HG03064 (cell line): ENCODE data around the gene MTR.
A peak's percentile ranks its signal among the peaks of the same experiment; 100 is the strongest.

Experiments used
- ATAC-seq: cut with Tn5 transposase; IDR thresholded peaks from one replicate; pipeline ENCODE4 v1.9.1; 2021; ENCODE audit warnings: low read depth; ENCODE audit not compliant: unreplicated experiment

MTR gene

DNA sequence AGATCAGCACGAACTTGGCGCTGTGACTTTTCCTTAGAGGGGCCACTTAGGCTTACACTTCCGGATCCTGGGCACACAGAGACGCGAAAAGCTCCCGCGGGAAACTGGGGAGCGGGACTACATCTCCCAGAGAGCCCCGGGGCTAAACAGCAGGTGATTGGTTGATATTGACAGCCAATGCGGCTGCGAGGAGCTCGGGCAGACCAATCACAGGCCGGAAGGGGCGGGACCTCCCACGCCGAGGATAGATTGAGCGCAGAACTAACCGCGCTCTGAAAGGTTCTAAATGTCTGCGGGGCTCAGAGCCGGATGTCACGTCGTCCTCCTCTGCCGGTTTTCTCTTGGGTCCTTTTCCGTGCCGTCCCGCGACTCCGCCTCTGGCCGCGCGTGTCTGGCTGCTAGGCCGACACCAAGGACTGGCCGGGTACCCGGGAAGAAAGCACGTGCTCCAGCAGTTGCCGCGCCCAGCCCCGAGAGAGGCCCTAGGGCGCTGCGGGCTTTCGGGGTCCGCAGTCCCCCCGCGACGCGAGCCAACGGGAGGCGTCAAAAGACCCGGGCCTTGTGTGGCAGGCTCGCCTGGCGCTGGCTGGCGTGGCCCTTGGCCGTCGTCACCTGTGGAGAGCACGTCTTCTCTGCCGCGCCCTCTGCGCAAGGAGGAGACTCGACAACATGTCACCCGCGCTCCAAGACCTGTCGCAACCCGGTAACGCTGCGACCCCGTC is at the start of gene MTR:
TSS of gene MTR (plus strand) at position 258 of the 722 bp plus-strand sequence. CDS start at position 670, 412 bp downstream.
- ATAC-seq, result peak; percentile 98

DNA sequence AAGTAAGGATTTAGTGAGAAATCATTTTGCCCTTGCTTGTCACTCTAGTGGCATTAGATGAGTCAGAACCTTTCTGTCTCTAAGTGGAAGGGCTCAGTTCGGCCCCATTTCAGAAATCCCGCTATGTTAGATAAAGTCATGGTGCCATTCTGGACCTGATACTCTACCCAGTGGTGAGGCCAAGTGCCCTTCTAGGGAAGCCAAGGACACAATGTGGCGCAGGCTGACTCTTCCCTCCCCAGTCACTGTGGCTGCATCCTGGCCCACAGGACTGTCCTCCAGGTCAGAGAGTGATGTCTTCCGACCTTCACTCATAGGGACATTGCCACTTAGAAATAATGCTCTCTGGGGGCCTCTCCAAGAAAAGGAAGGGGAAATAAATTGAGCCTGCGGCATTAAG is 48.3 kb upstream of the MTR start:
- no peak for ATAC-seq

DNA sequence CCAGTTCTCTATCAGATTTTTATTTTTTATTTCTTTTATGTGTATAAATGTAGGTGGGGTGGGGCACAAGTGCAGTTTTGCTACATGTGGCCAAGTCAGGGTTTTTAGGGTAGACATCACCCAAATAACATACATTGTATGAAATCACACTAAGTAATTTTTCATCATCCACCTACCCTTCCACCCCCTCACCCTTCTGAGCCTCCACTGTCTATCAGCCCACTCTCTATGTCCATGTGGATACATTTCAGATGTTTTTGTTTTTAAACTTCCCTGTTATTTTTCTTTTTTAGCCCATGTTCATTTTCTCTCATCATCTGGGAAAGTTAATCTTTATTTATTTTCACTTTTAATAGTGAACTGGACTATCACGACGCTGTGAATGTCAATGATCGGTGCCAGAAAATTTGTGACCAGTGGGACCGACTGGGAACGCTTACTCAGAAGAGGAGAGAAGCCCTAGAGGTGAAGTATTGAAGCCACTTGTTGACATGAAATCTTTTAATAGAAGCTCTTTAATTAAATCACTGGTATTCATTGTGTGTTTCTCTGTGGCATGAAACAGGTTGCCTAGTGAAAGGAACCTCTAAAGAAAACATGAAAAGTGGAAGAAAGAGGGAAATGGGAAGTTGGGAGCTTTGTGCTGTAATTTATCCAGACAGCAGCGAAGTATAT is 47.6 kb upstream of the MTR start:
- no peak for ATAC-seq

DNA sequence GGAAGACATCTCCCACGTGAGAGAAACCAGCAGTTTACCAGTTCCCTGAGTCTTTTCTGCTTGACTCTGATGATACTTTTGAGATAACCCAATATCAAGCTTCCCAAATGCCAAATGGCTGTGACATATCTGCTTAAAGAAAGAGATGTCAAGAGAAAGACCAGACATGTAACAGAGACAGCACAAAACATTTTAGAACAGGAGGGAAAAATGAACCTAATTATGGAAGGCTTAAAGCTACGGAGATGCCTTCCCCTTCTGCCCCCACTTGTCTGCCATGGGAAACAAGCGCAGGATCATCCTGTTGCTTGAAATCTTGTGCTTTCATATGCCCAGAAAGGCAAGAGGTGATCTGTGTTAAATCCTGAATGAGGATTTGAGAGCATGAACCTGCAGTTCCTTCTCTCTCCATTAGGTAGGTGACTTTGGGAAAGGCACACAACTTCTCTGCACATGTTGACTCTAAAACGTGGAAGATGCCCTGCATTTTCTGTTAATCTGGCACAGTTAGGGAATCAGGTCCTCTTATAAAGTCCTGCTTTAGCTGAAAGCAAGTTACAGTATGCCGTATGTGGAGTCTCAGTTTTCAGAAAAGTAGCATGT is 46.7 kb upstream of the MTR start:
- ATAC-seq, result no peak

DNA sequence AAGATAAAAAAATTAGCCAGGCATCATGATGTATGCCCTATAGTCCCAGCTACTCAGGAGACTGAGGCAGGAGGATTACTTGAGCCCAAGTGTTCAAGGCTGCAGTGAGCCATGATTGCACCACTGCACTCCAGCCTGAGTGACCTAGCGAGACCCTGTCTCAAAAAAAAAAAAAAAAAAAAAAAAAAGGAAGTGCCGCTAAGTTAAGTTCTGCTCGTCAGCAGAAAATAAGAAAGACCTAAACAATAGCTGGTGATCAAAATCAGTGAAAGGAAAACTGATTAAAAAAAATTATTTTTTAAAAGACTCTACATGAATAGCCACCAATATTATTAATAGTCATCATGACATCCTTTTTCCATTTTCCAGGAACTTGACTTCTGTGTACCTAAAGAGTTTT is 44.2 kb upstream of the MTR start:
- ATAC-seq, result no peak

DNA sequence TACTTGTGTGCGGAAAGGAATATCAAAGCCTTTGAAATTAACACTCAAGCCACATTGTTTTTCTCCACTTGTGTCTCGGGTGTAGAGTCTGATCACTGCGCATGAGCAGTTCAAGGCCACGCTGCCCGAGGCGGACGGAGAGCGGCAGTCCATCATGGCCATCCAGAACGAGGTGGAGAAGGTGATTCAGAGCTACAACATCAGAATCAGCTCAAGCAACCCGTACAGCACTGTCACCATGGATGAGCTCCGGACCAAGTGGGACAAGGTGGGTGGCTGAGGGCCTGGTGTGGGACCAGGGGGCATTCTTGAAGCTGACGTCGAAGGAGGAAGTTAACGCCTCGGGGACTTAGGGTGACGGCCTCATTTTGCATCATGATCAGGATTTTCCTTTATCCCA is 43.7 kb upstream of the MTR start:
- ATAC-seq, result no peak

DNA sequence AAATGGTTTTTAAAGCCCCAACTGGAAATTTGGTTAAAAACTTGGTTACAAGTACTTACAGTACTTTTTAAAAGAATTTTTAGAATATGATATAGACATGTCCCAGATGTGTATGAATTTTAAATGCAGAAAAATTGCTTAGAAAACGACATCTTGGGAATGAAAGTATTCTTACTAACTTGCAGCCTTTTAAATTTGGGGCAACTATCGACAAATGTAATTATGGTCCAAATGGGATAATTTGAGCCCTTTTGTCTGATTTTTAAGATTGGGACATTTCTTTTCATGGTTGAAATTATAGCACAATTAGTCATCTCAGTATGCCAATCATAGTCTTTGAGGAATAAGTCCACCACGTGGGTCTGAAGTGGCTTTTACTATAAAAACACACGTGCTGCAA is 43.2 kb upstream of the MTR start:
- no peak for ATAC-seq

DNA sequence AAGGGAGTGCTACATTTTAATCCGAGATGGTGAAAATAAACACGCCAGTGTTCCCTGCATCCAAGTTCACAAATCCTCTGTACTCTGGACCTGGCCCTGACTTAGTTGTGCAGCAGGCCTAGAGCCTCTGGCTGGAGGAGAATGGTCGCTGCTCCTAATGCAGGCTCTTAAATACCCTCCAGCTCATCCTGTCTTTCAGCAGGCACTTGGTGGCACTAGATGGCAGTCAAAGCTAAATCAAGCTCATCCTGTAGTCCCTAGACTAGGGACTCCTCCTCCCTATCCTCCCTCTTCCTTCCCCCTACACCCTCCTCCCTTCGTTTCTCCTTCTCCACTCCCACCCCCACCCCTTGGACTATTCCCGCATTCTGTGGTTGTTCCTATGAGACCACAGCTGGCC is 41.6 kb upstream of the MTR start:
- ATAC-seq, result no peak

DNA sequence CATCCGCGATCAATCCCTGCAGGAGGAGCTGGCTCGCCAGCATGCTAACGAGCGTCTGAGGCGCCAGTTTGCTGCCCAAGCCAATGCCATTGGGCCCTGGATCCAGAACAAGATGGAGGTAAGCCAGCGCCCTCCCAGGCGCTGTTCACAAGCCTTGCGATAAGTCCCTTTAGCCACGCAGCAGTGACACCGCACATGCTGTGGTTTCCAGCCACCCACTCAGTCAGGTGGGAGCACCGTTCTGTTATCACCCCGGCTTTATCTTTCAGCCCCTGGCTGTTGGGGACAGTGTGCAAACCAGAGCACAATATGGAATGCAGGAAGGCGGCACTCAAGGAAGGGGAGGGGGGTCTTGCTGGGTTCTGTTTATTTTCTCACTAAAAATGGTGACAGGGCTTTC is 41.1 kb upstream of the MTR start:
- no peak for ATAC-seq

DNA sequence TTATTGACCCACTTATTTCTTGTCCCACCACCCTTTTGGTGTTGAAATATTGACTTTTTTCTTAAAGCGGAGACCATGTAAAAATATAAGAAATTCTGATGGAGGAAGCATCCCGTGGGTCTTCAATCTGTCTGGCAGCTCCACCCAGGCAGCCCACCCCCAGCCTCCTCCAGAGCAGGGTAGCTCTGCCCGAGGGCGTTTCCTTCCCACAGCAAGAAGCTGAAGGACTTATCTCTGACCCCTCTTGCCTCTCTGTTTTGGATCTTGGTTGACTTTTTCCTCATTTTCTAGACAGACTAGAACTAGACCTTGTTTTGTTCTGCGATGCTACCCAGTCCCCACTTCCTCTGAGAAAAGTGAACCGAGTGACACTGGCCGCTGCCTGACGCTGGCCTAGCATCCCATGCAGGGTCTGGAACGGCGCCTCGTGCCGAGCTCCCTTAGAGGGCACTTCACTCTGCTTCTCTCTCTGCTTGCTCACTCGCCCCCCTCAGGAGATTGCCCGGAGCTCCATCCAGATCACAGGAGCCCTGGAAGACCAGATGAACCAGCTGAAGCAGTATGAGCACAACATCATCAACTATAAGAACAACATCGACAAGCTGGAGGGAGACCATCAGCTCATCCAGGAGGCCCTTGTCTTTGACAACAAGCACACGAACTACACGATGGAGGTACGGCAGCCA is 40.4 kb upstream of the MTR start:
- ATAC-seq, result no peak

DNA sequence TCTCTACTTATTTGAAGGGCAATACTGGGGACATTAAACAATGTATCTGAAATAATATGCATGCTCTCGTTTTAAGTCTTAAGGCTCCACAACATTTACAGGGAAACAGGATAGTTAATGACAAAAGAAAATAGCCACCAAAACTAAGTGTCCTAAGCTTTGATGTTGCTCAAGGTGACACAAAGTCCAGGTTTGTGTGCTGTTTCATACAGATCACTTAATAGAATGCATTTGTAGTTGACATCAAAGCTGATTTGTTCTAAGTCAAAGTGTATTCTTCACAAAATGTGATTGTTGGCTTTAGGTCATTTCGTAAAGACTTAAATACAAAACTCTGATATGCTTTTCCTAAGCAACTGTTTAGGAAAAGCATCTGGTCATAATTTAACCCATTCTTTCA is 37.5 kb upstream of the MTR start:
- ATAC-seq, result no peak

DNA sequence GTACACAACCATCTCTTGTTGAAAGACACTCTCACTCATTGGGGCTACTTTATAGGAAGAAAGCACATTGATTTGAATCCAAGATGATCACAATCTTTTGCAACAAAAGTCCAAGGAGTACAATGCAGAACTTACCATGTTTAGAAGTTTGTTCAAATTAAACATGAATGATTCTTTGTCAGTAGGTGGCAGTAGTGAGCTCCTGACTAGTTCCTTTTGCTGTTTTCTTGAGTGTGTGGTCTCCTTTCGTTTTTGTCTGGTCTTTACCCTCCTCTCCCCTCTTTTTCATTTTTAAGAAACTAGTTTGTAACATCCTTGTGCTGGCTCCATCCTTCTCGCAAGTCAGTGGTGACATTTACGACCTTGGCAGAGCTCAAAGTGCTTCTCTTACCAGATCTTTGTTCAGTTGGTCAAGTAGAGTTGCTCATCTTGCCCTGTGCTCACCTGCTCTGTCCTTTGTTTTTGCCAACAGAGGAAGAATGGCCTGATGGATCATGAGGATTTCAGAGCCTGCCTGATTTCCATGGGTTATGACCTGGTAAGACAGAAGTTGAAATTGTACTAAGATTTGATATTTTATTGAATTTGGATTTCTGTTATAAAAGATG is 35.7 kb upstream of the MTR start:
- ATAC-seq, result no peak

DNA sequence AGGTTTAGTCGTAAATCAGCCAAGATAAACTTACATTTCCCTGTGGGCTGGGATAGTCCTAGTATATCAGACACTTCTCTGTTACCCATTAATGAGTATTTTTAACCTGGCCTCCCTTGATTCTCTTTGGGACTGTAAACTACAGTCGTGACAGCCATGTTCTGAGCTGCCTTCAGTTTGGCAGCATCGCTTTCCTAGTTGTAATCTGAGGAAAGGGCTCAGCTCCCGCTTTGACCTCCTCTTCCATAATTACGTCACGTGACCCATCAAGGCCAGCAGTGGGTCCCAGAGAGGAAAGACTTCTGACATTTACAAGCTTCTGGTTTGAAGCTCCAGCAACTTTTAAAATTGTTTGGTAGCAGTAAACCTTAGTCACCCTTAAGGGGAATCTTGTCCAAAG is 34.6 kb upstream of the MTR start:
- ATAC-seq, result no peak

DNA sequence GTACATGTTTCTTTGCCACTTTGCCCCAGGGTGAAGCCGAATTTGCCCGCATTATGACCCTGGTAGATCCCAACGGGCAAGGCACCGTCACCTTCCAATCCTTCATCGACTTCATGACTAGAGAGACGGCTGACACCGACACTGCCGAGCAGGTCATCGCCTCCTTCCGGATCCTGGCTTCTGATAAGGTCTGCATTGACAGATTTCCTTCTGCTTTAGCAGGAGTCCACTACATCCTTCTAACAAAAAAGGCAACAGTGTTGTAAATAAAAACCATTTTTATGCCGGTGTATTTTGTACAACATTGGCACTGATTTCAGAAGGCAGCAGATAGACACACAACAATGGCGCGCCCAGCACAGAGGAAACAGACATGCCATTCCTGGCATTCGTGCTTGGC is 34.1 kb upstream of the MTR start:
- no peak for ATAC-seq

DNA sequence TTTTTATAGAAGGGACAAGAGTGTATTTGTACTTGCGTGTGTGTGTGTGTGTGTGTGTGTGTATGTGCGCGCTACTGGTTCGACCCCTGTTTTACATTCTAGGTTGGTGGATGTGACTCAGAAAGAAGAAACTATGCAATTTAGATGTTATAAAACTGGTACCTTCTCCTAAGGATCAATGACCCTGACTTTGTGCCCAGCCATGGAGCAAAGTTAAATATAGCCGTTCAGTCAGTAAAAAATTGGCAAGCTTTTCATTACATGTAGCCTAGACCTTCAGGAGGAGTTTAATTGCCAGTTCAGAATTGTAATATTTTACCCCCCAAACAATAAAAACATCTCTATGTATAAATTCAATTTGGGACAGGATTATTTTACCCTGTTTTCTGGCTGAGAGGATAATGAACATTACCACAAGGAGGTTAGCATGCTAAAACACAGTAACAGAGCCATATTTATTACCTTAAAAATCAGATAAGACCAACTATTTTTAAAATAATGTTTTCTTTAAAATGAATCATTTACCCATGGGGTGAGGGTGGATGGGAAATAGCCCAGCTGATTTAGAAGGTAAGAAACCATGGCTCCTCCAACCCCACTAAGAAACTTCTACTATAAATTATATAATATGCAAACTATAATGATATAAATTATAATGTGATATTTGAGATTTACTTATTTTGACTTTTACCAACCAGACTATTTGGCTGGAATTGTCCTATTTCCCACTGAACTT is 33.5 kb upstream of the MTR start:
- ATAC-seq, result no peak

DNA sequence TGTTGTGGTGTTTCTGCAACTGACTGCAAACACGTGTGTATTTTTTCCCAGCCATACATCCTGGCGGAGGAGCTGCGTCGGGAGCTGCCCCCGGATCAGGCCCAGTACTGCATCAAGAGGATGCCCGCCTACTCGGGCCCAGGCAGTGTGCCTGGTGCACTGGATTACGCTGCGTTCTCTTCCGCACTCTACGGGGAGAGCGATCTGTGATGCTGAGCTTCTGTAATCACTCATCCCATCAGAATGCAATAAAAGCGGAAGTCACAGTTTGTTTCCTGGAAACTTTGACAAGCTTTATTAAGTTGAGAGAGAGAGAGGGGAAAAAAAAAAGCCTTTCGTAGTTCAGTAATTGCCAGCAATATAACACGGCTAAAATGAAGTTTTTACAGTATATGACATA is 32.7 kb upstream of the MTR start:
- no peak for ATAC-seq

DNA sequence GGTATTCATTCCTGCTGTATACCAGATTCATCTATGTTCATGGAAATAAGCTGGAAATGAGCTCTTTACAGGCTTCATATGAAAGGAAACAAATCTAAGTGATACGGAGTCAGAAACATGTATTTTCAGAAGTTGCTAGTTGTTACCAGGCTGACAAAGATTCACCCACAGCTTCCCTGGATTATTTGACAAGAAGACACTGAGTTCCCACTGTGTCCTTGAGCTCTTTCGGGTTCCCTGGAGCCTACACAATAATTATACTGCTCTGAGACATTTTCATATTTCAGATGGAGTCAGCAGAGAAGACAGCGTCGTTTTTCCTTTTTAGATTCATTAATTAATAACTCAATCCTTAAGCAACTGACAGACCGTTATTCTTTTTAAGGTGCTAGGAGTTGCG is 29.3 kb upstream of the MTR start:
- no peak for ATAC-seq

DNA sequence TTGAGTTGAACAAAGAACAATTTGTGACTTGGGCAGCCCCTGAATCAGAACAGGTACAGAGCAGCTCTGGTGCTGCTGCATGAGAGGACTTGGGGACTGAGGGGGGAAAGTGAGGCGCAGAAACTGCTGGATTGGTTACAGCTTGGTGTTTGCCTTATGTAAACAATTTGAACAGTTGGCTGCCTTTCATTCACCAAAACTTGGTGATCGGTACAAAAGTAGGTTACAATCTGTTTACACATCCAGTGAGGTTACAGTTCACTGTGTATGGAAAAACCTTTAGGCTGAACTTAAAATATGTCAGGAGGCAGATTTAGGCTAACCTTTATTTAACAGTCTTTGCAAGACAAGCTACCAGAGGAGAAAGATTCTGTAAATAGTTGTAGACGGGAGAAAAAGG is 28.6 kb upstream of the MTR start:
- ATAC-seq, result no peak

DNA sequence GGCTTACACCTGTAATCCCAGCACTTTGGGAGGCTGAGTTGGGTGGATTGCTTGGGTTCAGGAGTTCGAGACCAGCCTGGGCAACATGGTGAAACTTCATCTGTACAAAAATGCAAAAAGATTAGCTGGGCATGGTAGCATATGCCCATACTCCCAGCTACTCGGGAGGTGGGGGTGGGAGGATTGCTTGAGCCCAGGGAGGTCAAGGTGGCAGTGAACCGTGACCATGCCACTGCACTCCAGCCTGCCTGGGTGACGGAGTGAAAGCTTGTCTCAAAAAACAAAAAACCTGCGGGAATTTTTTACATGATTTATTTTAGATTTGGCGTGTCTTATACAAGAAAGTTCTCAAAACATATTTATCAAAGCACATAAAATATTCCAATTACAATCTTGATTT is 27.8 kb upstream of the MTR start:
- no peak for ATAC-seq

DNA sequence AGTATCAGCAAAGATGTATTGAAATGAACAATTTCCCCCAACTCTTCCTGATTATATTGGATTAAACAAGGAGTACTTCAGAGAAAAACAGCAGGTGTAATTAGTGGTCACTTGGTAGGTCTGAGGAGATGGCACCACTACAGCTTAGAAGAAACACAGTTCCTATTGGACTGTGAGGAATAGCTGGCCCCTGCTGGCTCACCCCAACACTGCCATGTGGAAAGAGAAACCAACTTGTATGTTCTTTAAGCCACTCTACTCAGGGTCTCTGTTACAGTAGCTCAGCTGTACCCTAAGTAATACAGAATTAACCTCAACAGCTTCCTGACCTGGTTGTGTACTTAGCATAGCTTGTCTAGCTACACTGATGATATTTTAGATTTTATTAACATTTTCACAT is 26.5 kb upstream of the MTR start:
- ATAC-seq, result no peak
